IPS-20b (cell line): ENCODE measurements around the gene GAS2.

Experiments used
- H3K27ac ChIP-seq: one replicate; pipeline ENCODE4 v1.5.1; 2013; ENCODE audit warnings: low read length
- H3K27me3 ChIP-seq: 2 replicates; pipeline ENCODE4 v1.6.1; 2013; ENCODE audit warnings: mild to moderate bottlenecking, low read length, inconsistent platforms; ENCODE audit not compliant: insufficient read depth
- H3K36me3 ChIP-seq: 2 replicates; pipeline ENCODE4 v1.6.1; 2013; ENCODE audit warnings: low read depth, mild to moderate bottlenecking, inconsistent platforms, low read length, moderate library complexity; ENCODE audit not compliant: insufficient read depth
- H3K4me1 ChIP-seq: 2 replicates; pipeline ENCODE4 v1.6.1; 2013; ENCODE audit warnings: mild to moderate bottlenecking, control low read depth, inconsistent platforms, low read length, moderate library complexity; ENCODE audit not compliant: insufficient read depth
- H3K4me3 ChIP-seq: 2 replicates; pipeline ENCODE4 v1.5.1; 2013; ENCODE audit warnings: mild to moderate bottlenecking, low read length, inconsistent platforms
- H3K9ac ChIP-seq: 2 replicates; pipeline ENCODE4 v1.6.1; 2013; ENCODE audit warnings: low read depth, mild to moderate bottlenecking, inconsistent platforms, low read length, moderate library complexity
- H3K9me3 ChIP-seq: 2 replicates; pipeline ENCODE4 v1.6.1; 2013; ENCODE audit warnings: mild to moderate bottlenecking, low read depth, low read length, inconsistent platforms; ENCODE audit not compliant: insufficient read depth

GAS2 gene

GRCh38 chr11:22775248-22775647 is 108.8 kb downstream of the GAS2 start:
- no peaks in the 10 kb centered on the region for H3K27me3 ChIP-seq
- H3K36me3 ChIP-seq: no peaks in the 10 kb centered on the region
- no peaks in the 10 kb centered on the region for H3K4me1 ChIP-seq
- H3K4me3 ChIP-seq: no peak overlapping the region
- no peak overlapping the region for H3K27ac ChIP-seq
- H3K9ac ChIP-seq: no peak overlapping the region
- H3K9me3 ChIP-seq: no peaks in the 10 kb centered on the region

DNA sequence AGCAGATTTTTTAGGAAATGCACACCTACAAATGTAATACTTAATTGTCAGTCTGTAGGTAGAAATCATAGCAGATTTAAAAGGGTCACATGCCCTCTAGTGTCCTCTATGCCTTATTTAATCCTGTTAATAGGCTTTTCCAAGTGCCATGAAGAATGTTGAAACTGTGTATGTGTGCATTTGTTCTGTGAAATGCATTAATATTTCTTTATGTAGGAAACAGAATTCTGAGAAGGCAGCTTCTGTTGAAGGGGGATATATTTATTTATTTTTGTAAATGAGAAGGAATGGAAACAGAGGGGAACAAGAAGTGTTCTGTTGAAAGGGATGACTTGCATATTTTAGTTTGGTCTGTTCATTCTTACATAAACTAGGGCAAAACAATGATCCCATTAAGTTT is 112.2 kb downstream of the GAS2 start:
- Histone ChIP-seq H3K36me3 (no peaks in the 10 kb centered on the region), H3K4me3 (no peak overlapping the region), H3K27ac (no peak overlapping the region), H3K4me1 (no peaks in the 10 kb centered on the region), H3K9ac (no peak overlapping the region), H3K9me3 (no peaks in the 10 kb centered on the region; the same call in 1 of the 2 replicates), H3K27me3 (no peaks in the 10 kb centered on the region)

DNA sequence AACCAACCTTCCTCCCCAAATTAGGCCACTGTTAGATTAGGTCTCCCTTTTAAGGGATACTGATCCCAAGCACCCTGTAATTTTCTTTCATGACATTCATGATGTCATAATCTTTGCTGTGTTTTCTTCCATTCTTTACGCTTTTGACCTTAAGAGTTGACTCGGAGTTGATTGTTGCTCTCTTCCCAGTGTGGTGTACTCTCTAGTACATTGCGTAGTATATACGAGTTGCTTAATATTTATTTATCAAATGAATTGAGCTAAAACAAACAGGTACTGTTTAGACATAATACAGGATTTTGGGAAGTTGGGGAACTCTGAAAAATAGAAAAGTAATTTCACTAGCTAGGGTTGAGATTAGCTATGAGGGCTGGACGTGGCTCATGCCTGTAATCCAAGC is 113.4 kb downstream of the GAS2 start:
- H3K9ac ChIP-seq: no peak overlapping the region
- no peaks in the 10 kb centered on the region for H3K36me3 ChIP-seq
- no peaks in the 10 kb centered on the region; the same call in 1 of the 2 replicates for H3K9me3 ChIP-seq
- H3K4me3 ChIP-seq: no peak overlapping the region
- no peaks in the 10 kb centered on the region for H3K4me1 ChIP-seq
- no peaks in the 10 kb centered on the region for H3K27me3 ChIP-seq
- H3K27ac ChIP-seq: no peak overlapping the region

DNA sequence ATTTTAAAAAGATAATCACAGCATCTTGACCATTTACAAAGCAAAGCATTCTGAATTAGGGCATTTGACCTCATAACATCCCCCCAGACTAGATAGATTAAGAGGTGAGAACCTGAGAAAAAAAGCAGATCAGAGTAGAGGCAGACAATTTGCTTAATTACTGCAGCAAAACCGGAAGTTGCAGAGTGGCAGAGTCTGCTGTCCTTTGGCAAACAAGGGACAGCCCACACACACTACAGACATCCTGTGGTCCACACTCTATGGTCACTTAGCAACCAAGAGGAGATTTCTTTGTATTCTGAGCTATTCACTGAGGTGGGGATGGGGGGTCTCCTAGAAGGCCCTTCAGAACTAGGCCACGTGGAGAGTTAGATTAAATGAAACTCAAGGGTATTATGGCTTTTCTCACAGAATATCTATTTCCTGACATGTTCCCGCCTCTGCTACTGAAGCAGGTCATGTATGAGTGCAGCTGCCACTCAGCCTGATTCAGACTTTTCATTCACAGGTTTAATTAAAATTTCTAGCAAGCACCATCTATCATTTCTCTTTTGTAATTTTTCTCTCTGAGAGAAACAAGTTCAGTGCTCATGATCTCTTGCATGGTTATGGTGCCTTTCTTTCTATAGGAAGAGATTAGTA is 114.7 kb downstream of the GAS2 start:
- Histone ChIP-seq H3K4me1 (no peaks in the 10 kb centered on the region), H3K4me3 (no peak overlapping the region), H3K36me3 (no peaks in the 10 kb centered on the region), H3K27ac (no peak overlapping the region), H3K9me3 (no peaks in the 10 kb centered on the region; the same call in 1 of the 2 replicates), H3K27me3 (no peaks in the 10 kb centered on the region), H3K9ac (no peak overlapping the region)

- Histone ChIP-seq H3K4me3 (no peak overlapping the region), H3K9me3 (no peaks in the 10 kb centered on the region; the same call in 1 of the 2 replicates), H3K4me1 (no peaks in the 10 kb centered on the region), H3K27ac (no peak overlapping the region), H3K27me3 (no peaks in the 10 kb centered on the region), H3K9ac (no peak overlapping the region), H3K36me3 (no peaks in the 10 kb centered on the region)
Measured at GRCh38 chr11:22785251-22785650, 118.8 kb downstream of the GAS2 start.

DNA sequence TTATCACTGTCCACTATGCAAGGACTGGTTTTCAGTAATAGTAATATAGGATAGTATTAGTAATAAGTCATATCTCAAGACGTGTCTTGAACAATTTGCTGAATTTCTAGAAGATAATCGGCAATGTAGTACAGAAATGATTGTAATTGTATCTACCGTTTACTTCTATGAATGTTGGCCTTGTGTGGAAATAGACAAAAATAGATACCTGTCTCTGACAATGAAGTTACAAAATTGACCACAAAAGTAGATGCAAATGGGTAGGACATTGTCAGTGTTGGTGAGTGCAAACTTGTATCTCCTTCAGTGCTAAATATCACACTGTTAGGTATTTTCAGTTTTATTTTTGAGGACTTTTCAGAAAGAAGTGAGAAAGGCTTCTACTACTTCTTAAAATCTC is 120.1 kb downstream of the GAS2 start:
- Histone ChIP-seq H3K4me3 (no peak overlapping the region), H3K9me3 (no peaks in the 10 kb centered on the region; the same call in 1 of the 2 replicates), H3K9ac (no peak overlapping the region), H3K27ac (no peak overlapping the region), H3K4me1 (no peaks in the 10 kb centered on the region), H3K36me3 (no peaks in the 10 kb centered on the region), H3K27me3 (no peaks in the 10 kb centered on the region)

DNA sequence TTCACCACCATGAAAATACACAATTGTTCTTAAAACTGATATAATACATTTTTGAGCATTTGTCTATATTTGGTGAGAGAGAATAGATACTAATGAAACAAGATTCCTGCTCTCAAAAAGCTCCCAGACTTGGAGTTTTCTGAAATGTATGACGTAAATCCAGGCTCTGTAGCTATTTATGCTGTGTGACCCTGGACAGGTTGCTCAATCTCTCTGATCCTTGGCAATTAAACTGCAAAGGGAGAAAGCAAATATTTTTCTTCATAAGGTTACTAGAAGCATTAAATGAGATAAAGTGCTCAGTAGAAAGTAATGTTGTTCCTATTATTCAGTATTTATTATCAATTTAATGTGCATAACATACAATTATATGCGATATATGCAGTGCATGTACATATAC is 120.6 kb downstream of the GAS2 start:
- no peak overlapping the region for H3K4me3 ChIP-seq
- H3K4me1 ChIP-seq: no peaks in the 10 kb centered on the region
- H3K9ac ChIP-seq: no peak overlapping the region
- H3K9me3 ChIP-seq: no peaks in the 10 kb centered on the region; the same call in 1 of the 2 replicates
- no peak overlapping the region for H3K27ac ChIP-seq
- no peaks in the 10 kb centered on the region for H3K36me3 ChIP-seq
- no peaks in the 10 kb centered on the region for H3K27me3 ChIP-seq

GRCh38 chr11:22787551-22788162 is 121.2 kb downstream of the GAS2 start:
- no peaks in the 10 kb centered on the region for H3K27me3 ChIP-seq
- H3K9ac ChIP-seq: no peak overlapping the region
- H3K36me3 ChIP-seq: no peaks in the 10 kb centered on the region
- no peak overlapping the region for H3K27ac ChIP-seq
- H3K9me3 ChIP-seq: no peaks in the 10 kb centered on the region; the same call in 1 of the 2 replicates
- no peak overlapping the region for H3K4me3 ChIP-seq
- no peaks in the 10 kb centered on the region for H3K4me1 ChIP-seq

- no peak overlapping the region for H3K27ac ChIP-seq
- no peaks in the 10 kb centered on the region for H3K36me3 ChIP-seq
- no peak overlapping the region for H3K4me3 ChIP-seq
- H3K9ac ChIP-seq: no peak overlapping the region
- no peaks in the 10 kb centered on the region for H3K27me3 ChIP-seq
- H3K9me3 ChIP-seq: no peaks in the 10 kb centered on the region
- no peaks in the 10 kb centered on the region for H3K4me1 ChIP-seq
Measured at GRCh38 chr11:22792497-22792896, 126.1 kb downstream of the GAS2 start.

DNA sequence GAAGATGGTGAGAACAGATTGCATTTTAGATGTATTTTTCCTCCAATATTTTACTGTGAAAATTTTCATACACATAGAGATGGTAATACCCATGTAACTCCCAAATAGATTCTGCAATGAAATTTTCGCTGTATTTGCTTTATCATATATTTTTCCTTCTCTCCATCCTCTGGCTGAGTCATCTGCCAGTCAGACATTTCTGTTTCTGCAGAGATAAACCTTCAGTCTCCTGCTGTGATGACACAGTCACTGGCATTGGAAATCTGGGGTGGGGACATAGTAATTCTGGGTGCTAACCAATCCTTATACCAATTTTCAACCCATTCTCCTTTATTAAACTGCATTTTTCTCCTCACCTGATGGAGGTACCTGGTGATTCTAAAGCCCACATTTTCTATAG is 129.5 kb downstream of the GAS2 start:
- Histone ChIP-seq H3K9ac (no peak overlapping the region), H3K9me3 (no peaks in the 10 kb centered on the region), H3K4me3 (no peak overlapping the region), H3K36me3 (no peaks in the 10 kb centered on the region), H3K27ac (no peak overlapping the region), H3K4me1 (no peaks in the 10 kb centered on the region), H3K27me3 (no peaks in the 10 kb centered on the region)

DNA sequence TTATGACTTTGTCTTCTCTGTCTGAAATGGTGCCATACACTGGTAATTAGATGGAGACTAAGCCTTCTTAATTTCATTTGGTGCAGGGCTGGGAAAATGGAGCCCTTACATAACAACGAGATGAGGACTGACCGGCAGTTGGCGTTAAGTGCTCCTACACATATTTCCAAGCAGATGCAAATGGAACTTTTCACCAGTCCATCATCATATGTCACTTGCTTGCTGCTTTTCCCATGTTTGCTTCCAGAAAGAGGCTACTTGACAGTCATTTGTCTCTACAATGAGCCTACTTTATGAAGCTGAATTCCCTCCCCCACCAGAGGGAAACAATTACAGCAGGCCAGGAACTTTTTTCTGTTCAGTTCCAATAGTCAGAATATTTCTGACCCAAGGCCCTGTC is 130.6 kb downstream of the GAS2 start:
- Histone ChIP-seq H3K27me3 (no peaks in the 10 kb centered on the region), H3K9me3 (no peaks in the 10 kb centered on the region), H3K9ac (no peak overlapping the region), H3K36me3 (no peaks in the 10 kb centered on the region), H3K4me3 (no peak overlapping the region), H3K4me1 (no peaks in the 10 kb centered on the region), H3K27ac (no peak overlapping the region)

GRCh38 chr11:22798901-22799300 is 132.5 kb downstream of the GAS2 start:
- Histone ChIP-seq H3K9me3 (no peaks in the 10 kb centered on the region), H3K36me3 (no peaks in the 10 kb centered on the region), H3K27me3 (no peaks in the 10 kb centered on the region), H3K4me1 (no peaks in the 10 kb centered on the region), H3K27ac (no peak overlapping the region), H3K9ac (no peak overlapping the region), H3K4me3 (no peak overlapping the region)
